ENCODE measurements around the gene PPP1R14D. TPM values are rescaled to one million over a fixed set of nuclear protein-coding genes. Genes with fewer than 3 reads are reported as not detected.

PPP1R14D gene
- total RNA-seq, 1 donor from 2014 or later, result not detected

GRCh38 chr15:40829115-40829514 lies 607 bp upstream of the PPP1R14D start:
- Histone ChIP-seq H3K79me2 (ENCODE audit: low read depth) (no peaks in the 10 kb centered on the region), H3F3A (ENCODE audit: low read depth) (no peaks in the 10 kb centered on the region), H3K9ac (no peak overlapping the region), H3K27ac (no peak overlapping the region), H3K36me3 (no peaks in the 10 kb centered on the region), H3K9me3 (ENCODE audit: low read depth) (no peaks in the 10 kb centered on the region), H3K4me1 (no peaks in the 10 kb centered on the region), H3K4me3 (no peak overlapping the region), H4K20me1 (ENCODE audit: low read depth) (no peaks in the 10 kb centered on the region), H2AFZ (replicated peaks) (no peak overlapping the region), H3K27me3 (no peaks in the 10 kb centered on the region), H3K4me2 (no peak overlapping the region)
- no peak for DNase-seq (ENCODE audit: low spot score)
- Mint-ChIP-seq H3K4me3 (no peak overlapping the region), H3K27ac (no peak overlapping the region), H3K4me1 (peaks cover 2% of the 10 kb centered on the region), H3K9me3 (no peaks in the 10 kb centered on the region), H3K27me3 (ENCODE audit: insufficient read depth, low read depth) (no peaks in the 10 kb centered on the region), H3K36me3 (no peaks in the 10 kb centered on the region)
- TF ChIP-seq, protein P1, sequence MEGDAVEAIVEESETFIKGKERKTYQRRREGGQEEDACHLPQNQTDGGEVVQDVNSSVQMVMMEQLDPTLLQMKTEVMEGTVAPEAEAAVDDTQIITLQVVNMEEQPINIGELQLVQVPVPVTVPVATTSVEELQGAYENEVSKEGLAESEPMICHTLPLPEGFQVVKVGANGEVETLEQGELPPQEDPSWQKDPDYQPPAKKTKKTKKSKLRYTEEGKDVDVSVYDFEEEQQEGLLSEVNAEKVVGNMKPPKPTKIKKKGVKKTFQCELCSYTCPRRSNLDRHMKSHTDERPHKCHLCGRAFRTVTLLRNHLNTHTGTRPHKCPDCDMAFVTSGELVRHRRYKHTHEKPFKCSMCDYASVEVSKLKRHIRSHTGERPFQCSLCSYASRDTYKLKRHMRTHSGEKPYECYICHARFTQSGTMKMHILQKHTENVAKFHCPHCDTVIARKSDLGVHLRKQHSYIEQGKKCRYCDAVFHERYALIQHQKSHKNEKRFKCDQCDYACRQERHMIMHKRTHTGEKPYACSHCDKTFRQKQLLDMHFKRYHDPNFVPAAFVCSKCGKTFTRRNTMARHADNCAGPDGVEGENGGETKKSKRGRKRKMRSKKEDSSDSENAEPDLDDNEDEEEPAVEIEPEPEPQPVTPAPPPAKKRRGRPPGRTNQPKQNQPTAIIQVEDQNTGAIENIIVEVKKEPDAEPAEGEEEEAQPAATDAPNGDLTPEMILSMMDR (IDR thresholded peaks at IDR 0.05), result no peak
- TF ChIP-seq EZH2phosphoT487 (IDR thresholded peaks at IDR 0.05) (no peak), EZH2 (IDR thresholded peaks at IDR 0.05) (no peak)

DNA sequence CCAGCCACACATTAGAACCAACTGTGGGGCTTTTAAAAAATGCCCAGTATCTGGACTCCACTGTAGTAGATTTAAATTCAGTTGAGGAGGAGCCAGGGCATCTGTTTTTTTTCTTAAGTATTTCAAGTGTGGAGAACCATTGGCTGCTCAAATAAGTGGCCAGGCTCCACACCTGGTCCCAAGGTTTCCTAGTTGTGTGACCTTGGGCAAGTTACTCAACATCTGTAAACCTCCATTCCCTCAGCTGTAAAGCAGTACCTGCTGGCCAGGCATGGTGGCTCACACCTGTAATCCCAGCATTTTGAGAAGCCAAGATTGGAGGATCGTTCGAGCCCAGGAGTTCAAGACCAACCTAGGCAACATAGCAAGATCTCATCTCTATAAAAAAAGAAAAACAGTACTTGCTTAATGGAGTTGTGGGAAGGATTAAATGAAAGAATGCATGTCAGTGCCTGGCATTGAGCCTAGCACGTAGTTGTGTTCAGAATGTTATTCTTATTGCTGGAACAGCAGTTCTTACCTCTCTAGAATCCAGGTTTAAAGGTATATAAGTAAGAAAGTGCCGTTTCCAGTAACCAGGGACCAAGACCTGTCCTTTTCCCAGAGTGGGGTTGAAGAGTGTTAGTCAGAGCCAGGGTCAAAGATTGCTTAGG lies 2.0 kb downstream of the PPP1R14D start:
- DNase-seq (ENCODE audit: low spot score), result no peak
- Mint-ChIP-seq H3K9me3 (no peaks in the 10 kb centered on the region), H3K36me3 (no peaks in the 10 kb centered on the region)

DNA sequence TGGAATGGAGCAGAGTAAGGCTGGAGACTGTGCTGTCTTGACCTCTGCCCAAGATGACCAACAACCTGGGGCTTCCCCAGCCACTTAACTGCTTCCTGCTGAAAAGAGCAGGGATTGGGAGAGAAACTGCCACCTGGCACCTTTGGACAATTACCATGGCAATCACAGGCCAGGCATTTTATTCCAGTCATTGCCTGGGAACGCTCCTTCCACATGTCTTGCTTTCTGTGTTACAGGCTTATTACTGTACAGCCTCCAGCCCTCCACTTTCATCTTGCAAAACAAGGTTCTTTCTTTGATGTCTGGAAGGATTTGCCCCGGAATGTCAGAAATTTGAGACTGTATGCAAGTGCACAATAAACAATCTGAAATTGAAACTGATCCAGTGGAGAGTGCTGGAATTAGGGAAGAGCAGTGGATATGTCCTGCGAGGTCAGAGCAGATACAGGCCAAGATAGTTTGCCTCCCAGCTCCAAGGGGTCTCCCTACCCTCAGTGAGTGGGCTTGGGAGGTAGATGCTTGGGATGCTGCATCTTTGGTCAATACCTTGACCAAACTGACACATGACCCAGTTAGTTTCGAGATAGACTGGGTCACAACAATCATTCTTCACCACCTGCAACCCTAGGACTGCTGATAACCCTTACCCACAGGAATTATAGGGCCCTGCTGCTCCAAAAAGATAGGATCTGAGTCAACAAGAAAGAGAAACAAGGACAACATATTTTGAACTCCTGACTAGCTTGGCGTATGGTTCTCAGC lies 2.7 kb downstream of the PPP1R14D start:
- H3K4me2 ChIP-seq, result no peak overlapping the region

More for the DNA sequence above, 2.0 kb downstream of the PPP1R14D start:
- Histone ChIP-seq H3K4me3 (no peak overlapping the region), H3K27me3 (no peaks in the 10 kb centered on the region), H3K27ac (no peak overlapping the region), H3K4me2 (no peak overlapping the region), H4K20me1 (ENCODE audit: low read depth) (no peaks in the 10 kb centered on the region), H3K36me3 (no peaks in the 10 kb centered on the region), H3K79me2 (ENCODE audit: low read depth) (no peaks in the 10 kb centered on the region), H2AFZ (replicated peaks) (no peak overlapping the region), H3F3A (ENCODE audit: low read depth) (no peaks in the 10 kb centered on the region), H3K4me1 (no peaks in the 10 kb centered on the region), H3K9ac (no peak overlapping the region), H3K9me3 (ENCODE audit: low read depth) (no peaks in the 10 kb centered on the region)
- Mint-ChIP-seq H3K4me1 (peaks cover 2% of the 10 kb centered on the region), H3K4me3 (no peak overlapping the region), H3K27me3 (ENCODE audit: insufficient read depth, low read depth) (no peaks in the 10 kb centered on the region), H3K27ac (no peak overlapping the region)
- no peak for TF ChIP-seq EZH2phosphoT487 (IDR thresholded peaks at IDR 0.05)

More for the DNA sequence above, 2.7 kb downstream of the PPP1R14D start:
- no peaks in the 10 kb centered on the region for H3K9me3 ChIP-seq (ENCODE audit: low read depth)
- Mint-ChIP-seq H3K9me3 (no peaks in the 10 kb centered on the region), H3K4me3 (no peak overlapping the region), H3K4me1 (peaks cover 2% of the 10 kb centered on the region), H3K27ac (no peak overlapping the region), H3K27me3 (ENCODE audit: insufficient read depth, low read depth) (no peaks in the 10 kb centered on the region), H3K36me3 (no peaks in the 10 kb centered on the region)
- no peaks in the 10 kb centered on the region for H3K36me3 ChIP-seq
- H2AFZ ChIP-seq (replicated peaks), result no peak overlapping the region
- no peaks in the 10 kb centered on the region for H4K20me1 ChIP-seq (ENCODE audit: low read depth)
- H3K79me2 ChIP-seq (ENCODE audit: low read depth), result no peaks in the 10 kb centered on the region
- H3K4me1 ChIP-seq, result no peaks in the 10 kb centered on the region
- H3K27ac ChIP-seq, result no peak overlapping the region
- H3K9ac ChIP-seq, result no peak overlapping the region
- no peak for DNase-seq (ENCODE audit: low spot score)
- TF ChIP-seq EZH2phosphoT487 (IDR thresholded peaks at IDR 0.05) (no peak), EZH2 (IDR thresholded peaks at IDR 0.05) (no peak)
- TF ChIP-seq, protein P1 (IDR thresholded peaks at IDR 0.05), result no peak
- H3K4me3 ChIP-seq, result no peak overlapping the region
- no peaks in the 10 kb centered on the region for H3F3A ChIP-seq (ENCODE audit: low read depth)
- H3K27me3 ChIP-seq, result no peaks in the 10 kb centered on the region

Measured in neural progenitor cell (in vitro differentiated cells).